Glomerular visceral epithelial cell (primary cell): ENCODE measurements around the gene PCDHGC4.

ENCODE experiments used
- DNase-seq: peaks from one replicate; pipeline ENCODE4 v3.0.0-alpha.2; 2016; ENCODE audit errors: extremely low spot score

Gene PCDHGC4

GRCh38 chr5:141490271-141490670 lies 5.4 kb downstream of the PCDHGC4 start:
- no peak for DNase-seq

- no peak for DNase-seq
These were observed 5.9 kb downstream of the PCDHGC4 start for GRCh38 chr5:141490771-141491170.

- no peak for DNase-seq
These were observed 6.7 kb downstream of the PCDHGC4 start for GRCh38 chr5:141491323-141492167.

- no peak for DNase-seq
These were observed 7.5 kb downstream of the PCDHGC4 start for GRCh38 chr5:141492168-141492885.

GRCh38 chr5:141493500-141494422 lies 8.9 kb downstream of the PCDHGC4 start:
- no peak for DNase-seq

GRCh38 chr5:141494761-141495452 lies 10.1 kb downstream of the PCDHGC4 start:
- no peak for DNase-seq

GRCh38 chr5:141495453-141495811 lies 10.6 kb downstream of the PCDHGC4 start:
- no peak for DNase-seq

GRCh38 chr5:141496038-141496437 lies 11.2 kb downstream of the PCDHGC4 start:
- no peak for DNase-seq

GRCh38 chr5:141501761-141502160 lies 16.9 kb downstream of the PCDHGC4 start:
- DNase-seq: no peak

GRCh38 chr5:141503681-141504080 lies 18.9 kb downstream of the PCDHGC4 start:
- peak; percentile 23 for DNase-seq

GRCh38 chr5:141504216-141504615 lies 19.4 kb downstream of the PCDHGC4 start:
- no peak for DNase-seq

GRCh38 chr5:141506381-141507155 lies 21.7 kb downstream of the PCDHGC4 start:
- no peak for DNase-seq

- peak; percentile 49 for DNase-seq
These were observed 22.7 kb downstream of the PCDHGC4 start for GRCh38 chr5:141507387-141508091.

GRCh38 chr5:141508440-141508797 lies 23.6 kb downstream of the PCDHGC4 start:
- DNase-seq: no peak

- DNase-seq: peak; percentile 99
These were observed 24.2 kb downstream of the PCDHGC4 start for GRCh38 chr5:141508798-141509611.

- DNase-seq: no peak
These were observed 25.3 kb downstream of the PCDHGC4 start for GRCh38 chr5:141510160-141510559.

GRCh38 chr5:141510850-141511601 lies 26.2 kb downstream of the PCDHGC4 start:
- no peak for DNase-seq

- no peak for DNase-seq
These were observed 27.0 kb downstream of the PCDHGC4 start for GRCh38 chr5:141511771-141512325.
